Fibroblast of skin of left biceps (primary cell): ENCODE data around the gene MRPS11.
"Not testable (repeated sequence)": the region's sequence is repeated elsewhere in the genome, so short reads cannot be mapped to it uniquely, and the experiment has no call there.

Experiments
- DNase-seq, 2 experiments: peaks; one replicate each; pipeline ENCODE4 v3.0.0-alpha.2; 2013; ENCODE audit warnings: low read depth in 2 of 2

Gene MRPS11

DNA sequence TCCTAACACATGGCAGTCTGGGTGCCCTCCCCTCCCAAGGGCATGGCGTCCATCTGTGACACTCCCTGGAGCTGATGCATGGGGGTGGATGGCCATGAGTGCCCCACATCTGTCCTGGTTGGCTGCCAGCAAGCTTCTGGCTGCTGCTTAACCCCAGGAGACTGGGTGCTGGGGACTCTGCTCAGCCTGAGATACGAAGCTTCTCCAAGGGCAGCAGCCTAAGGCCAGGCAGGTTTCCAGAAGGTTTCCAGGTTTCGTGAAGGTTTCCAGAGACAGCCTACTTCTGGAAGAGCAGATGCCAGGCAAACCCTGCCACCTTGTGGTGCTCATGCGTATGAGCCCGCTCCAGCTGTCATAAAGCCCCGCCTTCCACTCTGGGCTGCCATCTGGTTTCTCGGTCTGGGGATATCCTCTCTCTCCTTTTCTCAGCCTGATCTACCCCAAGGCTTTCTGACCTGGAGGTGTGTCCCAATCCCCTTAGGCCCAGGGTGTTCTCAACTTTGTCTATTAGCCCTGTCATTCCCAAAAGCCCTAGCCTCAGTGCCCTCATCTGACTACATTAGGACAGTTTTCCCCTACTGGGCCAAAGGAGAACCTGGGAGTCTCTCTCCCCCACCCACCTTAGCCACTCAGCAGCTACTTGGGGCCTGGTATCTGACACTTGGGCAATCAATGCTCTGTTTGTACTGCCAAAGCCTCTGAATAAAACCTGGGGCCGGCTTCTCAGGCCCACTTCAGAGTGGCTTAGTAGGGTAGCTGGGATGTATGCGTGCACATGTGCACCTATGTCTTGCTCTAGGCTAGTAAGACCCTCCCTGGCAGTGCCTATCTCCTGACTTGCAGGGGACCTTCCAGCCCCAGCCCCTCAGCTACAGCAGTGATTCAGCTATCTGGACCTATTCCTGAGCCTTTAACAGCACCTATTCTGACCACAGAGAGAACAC is 12.4 kb upstream of the MRPS11 start:
- DNase-seq, result peak in 1 of 2 experiments; percentile 29

DNA sequence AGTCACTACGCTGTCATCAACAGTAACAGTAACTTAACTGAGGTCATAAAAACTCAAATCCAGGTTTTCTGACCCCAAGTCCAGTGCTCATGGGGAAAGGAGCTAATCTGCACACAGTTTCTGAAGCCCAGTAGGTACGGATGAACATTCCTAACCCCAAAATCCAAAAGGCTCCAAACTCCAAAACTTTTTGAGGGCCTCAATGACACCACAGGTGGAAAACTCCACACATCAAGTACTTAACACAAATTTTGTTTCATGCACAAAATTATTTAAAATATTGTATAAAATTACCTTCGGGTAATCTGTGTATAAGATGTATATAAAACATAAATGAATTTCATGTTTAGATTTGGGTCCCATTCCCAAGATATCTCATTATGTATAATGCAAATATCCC is 10.8 kb upstream of the MRPS11 start:
- DNase-seq, result no peak

DNA sequence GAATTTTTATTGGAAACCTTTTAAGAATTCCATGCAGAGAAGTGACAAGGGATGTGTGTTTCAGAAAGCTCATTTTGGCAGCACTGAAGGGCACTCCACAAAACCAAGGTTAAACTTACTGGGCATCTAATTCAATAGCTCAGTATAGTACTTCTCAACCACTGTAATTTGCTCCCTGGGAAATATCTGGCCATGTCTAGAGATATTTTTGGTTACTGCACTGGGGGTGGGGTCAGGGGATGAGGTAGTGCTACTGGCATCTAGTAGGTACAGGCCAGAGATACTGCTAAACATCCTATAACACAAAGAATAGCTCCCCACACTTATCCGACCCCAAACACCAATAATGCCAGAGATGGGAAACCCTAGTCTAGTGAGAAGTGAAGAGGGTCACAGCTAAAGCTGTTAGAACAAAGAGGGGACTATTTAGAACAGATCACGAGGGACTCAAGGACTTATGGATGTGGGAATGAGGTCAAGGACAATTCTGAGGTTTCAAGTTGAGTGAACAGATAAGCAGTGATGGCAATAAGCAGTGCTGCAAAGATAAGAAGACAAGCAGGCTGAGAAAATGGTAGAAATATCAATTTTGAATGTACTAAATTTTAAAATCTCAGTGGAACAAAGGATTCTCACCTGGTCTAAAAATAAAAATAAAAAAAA is 3.5 kb upstream of the MRPS11 start:
- no peak for DNase-seq

DNA sequence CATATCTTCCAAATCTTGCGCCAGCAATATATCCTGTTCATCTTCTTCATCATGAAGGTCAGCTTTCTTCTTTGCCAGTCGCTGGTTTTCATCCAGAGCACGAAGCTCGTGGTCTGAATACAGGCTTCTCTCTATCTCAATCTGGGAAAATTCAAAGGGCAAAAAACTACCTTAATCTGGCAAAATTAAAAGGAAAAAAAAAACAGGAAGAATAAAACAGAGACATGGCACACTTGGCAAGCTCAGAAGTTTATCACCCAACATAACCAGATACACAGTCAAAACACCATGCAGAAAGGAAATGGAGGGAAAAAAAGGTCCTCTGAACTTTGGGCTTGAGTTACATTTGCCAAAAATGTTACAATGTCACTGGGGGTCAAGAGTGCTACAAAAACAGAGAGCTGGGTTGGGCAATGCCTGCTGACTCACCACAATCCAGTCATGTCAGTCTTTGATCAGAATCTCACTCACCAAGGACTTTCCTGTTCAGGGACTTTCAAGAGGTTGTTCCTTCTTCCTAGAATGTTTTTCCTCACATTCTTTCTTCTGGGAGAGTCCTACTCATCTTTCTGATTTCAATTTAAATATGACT is 1.8 kb upstream of the MRPS11 start:
- no peak for DNase-seq

DNA sequence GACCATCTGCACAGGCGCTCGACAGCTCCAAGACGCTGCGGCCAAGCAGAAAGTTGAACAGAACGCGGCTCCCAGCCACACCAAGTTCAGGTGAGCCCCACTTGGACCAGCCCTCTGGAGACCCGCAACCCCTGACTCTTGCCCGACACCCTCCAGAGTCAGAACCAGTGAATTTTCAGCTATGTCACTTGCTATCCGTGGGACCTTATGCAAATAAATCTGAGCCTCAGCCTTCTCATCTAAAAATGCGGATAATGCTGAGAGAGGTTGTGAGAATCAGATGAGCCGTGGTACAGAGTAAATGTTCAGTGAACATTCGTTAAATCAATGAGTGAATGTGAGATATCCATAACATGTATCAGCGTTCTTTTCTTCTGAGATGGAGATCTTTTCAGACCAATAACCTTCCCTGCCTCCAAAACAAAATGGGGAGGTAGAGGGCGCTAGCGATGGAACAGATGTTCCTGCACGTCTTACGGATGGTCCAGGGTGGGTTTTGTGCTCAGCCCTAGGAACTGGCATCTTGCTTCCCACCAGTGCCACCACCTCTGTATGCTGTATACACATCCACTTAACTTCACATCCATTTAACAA is 524 bp downstream of the MRPS11 start:
- DNase-seq, result no peak

DNA sequence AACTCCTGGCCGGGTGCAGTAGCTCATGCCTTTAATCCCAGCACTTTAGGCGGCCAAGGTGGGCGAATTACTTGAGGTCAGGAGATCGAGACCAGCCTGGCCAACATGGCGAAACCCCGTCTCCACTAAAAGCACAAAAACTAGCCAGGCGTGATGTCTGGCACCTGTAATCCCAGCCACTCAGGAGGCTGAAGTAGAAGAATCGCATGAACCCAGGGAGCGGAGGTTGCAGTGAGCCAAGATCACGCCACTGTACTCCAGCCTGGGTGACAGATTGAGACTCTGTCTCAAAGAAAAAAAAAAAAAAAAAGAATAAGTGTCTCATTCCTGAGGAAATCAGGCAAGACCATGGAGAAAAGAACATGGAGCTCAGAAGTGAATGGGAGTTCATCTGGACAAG is 1.2 kb downstream of the MRPS11 start:
- DNase-seq, result not testable (repeated sequence)

DNA sequence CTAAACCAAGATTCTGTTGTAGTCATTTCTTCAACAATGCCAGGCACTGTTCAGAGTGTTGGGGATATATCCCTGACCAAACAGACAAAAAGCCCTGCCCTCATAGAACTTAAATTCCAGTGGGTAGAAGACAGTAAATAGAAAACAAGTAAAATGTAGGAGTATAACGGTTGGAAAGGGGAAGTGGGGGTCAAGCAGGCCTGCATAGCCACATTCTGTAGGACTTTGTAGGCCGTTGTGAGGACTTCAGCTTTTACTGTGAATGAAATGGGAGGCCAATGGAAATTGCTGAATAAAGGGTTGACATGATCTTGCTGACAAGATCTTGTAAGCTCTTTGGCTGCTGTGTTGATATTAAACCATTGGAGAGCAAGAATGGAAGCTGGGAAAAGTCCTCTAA is 1.8 kb downstream of the MRPS11 start:
- no peak for DNase-seq

DNA sequence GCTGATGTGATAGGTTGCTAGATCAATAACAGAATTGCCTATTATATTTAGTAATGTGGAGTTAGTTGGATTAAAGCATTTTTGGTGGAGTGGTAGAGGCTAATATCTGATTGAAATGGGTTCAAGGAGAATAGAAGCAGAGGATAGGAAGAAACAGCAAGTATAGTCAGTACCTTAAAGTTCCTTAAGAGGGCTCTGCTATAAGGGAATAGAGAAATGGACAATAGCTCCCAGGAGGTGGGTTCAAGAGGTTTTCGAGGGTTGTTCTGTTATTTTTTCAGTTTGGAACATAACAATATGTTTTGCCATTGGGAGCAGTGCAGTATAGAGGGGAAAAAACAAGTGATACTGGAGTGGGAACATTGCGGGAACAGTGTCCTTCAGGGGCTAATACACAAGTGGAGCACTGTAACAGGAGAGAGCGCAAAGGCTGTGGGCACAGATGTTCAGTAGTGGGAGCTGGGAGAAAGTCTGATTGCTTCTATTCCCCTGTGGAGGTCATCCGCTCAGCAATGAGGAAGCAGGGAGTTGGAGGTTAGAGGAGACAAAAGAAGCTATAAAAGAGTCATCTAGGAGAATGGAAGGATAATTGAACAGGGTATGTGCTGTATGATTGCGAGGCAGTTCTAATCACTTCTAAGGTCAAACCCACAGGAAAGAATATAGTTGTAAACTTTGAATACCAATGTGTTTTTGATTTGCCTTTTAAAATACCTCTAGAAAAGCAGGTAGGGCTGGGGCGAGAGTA is 3.3 kb downstream of the MRPS11 start:
- no peak for DNase-seq

DNA sequence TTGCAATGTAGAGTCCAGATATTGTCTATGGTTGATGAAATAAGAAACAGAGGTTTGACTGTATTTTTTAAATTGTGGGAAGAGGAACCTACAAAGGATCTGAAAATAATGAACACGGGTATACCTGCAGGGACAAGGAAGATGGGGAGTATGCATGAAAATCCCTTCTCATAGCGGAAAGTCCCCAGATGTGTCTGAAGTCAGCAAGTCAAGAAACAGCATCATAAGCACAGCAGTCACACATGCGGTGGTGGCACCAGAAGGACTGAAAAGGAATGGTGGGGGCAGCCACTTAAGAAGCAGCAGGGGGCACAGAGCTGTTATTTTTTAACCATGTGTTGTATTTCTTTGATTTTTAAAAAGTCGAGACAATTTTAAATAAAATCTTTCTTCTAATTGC is 4.7 kb downstream of the MRPS11 start:
- no peak for DNase-seq

DNA sequence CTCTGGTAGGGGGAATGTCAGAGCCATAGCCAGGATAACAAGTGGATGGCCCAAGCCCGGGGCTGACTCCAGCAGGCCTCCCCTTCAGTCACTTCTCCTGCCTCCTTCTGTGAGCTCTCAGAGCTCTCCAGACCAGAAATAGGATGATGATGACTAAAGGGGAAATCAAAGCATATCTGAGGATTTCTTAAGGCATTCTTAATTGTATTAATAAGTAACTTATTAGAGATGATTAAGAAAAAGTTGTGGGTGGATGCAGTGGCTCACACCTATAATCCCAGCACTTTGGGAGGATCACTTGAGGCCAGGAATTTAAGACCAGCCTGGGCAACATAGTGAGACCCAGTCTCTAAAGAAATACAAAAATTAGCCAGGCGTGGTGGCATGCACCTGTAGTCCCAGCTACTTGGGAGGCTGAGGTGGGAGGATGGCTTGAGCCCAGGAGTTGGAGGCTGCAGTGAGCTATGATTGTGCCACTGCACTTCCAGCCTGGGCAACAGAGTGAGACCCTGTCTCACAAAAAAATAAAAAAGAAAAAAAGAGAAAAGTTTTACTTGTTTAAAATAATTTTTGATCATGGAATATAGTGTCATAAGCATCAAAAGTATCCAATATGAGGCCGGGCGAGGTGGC is 6.3 kb downstream of the MRPS11 start:
- not testable (repeated sequence) for DNase-seq

DNA sequence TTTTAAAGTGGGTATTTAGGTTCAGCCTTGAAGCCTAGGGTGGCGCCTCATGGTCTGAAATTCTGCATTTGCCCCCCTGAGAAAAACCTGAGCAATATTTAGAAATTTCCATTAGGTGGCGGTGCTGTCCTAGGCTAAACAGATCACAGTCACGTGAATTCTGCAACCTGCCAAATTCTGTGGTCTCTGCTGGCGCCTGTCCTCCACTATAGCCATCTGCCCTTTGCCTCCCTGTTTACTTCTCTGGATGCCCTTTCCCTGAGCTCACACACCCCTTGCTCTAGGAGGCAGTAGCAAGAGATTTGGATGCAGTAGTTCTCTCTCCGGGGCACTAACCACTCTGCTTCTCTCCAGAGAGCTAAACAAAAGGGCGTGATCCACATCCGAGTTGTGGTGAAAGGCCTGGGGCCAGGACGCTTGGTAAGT is 9.1 kb downstream of the MRPS11 start:
- no peak for DNase-seq

DNA sequence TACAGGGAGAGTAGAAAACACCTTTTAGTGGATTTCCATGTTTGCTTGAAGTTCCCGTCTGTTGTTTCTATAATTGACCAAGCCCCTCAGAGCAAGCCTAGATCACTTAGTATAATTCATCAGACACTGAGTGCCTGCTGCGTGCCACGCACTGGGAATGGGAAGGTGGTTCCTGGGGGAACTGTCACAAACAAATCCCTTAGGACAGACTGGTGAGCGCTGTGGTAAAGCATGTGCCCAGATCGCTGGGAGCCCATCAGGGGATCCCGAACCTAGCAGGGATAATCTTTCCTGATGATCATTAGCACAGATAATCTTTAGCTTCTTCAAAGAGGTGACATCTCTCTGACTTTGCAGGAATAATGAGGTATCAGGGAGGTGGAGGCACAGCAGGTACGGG is 9.6 kb downstream of the MRPS11 start:
- DNase-seq, result no peak

DNA sequence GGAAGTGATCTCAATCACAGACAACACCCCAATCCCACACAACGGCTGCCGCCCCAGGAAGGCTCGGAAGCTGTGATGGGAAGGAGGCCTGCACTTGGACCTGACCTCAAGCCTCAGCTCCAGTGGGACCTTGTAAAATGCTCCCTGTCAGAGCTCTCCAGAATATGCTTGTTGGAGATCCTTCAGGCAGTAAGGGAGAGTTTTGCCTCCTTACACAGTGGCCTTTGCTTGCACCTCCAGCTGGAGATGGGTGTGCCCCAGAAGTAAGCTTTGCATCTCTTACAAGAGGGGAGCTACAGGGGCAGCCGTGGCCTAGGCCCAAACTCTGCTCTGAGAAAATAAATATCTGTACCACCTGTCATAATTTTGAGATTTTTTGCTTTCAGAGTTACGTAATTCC is 10.4 kb downstream of the MRPS11 start:
- DNase-seq, result no peak

DNA sequence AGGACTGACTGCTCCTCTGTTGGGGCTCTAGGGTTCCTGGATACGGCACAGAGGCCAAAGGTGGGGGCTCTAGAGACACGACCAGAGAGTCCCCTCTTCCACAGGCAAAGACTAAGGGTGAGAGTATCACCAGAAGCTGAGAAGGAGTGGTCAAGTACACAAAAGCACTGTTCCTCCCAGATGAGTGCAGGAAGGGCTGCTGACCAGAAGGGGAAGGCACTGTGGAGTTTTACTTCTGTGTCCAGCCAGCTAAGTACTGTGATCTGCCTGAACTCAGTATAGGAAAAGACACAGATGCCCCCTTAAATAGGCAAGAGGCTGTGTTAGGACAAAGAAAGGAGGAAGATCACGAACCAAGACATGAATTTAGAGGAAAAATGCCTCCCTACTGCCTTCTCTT is 11.7 kb downstream of the MRPS11 start:
- DNase-seq, result no peak

DNA sequence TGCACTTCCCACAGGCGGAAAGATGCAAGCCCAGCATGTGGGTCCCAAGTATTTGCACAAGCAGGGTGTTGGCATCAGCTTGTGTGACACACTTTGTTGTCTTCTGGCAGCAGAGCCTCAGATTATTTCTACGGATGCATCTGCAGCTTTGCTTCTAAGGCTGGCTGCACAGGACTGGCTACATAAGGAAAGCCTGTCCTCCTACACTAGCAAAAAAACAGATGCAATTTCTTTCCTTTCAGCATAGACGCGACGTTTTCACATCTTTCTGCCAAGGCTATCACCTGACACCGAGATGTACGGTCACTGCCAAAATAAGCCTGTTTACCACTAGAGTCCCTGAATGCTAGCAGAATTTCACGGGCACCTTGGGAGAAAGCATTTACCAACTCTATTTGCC is 13.5 kb downstream of the MRPS11 start:
- no peak for DNase-seq

DNA sequence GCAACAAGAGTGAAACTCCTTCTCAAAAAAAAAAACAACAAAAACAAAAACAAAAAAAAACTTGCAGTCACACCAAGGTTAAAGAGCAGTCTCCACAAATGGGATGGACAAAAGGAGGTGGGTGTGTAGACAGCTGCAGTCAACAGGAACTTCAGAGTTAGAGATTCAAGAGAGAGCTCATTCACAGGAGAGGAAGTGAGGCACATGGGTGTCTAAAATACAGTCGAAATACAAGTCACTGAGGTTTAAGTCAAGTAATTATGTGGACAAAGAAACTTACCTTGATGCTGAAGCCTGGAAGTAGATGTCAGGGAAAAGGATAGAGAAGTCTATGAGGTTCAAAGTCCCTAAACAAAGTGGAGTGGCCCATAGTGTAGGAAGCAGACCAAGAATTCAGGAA is 14.8 kb downstream of the MRPS11 start:
- no peak for DNase-seq

DNA sequence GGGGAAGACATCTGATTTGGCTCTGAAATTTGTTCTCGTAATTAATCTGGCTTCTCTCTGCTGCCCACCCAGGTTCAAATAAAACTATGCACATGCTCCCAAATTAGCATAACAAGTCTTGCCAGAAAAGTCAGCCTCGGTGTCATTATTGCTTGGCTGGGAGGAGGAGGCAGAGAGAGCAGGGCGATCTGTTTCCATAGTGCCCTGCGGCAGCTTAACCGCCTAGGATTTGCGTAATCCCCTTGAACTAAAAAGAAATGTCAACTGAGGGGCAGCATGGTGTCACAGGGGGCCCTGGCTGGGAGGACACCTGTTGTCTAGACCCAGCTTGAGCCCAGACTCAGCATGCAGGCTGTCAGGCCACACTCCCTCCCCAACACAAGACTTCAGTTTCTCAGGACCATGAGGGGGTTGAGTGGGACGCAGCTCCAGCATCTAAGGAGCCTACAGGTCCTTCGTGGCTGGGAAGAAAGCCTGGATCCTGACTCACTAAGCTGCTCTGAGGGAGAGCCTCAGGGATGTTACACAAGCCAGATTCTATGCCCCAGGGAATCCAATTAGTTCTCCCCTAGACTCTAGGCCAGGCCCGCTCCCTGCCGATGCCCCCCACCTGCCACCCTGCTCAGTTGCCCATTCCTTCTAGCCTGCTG is 17.3 kb downstream of the MRPS11 start:
- DNase-seq, result no peak

DNA sequence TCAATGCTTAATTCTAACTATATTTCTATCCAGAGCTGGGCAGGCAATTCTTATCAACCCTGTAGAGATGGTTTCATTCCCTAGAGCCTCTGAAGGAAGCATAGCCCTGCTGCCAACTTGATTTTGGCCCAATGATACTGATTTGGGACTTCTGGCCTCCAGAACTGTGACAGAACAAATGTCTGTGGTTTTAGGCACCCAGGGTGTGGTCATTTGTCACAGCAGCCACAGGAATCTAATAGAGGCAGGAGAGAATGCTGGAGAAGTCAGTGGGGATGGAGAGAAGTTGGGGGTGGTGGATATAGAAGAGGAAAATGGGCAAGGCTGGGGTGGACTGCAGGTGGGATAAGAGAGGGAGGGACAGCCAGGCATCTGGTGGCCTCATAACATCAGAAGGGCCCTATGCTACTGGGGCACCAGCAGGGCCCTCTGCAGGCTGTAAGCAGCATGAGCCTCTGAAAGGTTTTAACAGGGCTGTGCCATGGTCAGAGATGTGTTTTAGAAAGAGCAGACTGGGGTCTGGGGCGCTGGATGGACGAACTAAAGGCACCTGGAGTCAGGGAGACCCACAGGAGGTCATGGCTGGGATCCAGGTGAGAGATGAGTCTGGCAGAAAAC is 19.8 kb downstream of the MRPS11 start:
- no peak for DNase-seq

DNA sequence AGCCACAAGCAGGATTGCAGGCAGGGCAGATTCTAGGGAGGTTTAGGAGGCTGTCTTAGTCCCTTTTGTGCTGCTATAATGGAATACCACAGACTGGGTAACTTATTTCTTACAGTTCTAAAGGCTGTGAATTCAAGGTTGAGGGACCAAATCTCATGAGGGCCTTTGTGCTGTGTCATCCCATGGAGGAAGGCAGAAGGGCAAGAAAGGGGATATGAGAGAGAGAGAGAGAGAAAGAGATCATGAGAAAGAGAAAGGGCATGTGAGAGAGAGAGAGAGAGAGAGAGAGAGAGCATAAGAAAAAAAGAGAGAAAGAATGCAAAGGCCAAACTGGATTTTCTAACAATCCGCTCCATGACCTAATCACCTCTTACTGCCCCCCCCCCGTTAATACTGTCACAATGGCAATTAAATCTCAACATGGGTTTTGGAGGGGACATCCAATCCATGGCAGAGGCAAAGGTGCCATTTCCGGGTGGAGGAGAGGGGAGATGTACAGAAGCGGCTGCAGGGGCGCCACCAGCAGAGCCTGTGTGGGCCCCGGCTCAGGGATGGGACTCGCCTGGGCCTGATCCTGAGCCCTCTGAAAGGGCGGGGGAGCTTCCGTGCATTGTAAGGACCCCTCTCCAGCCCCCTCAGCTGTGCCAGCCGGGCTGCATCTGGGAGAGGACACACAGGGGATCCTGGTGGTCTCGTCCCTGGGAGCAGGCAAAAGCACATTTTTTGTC is 20.5 kb downstream of the MRPS11 start:
- DNase-seq, result no peak

DNA sequence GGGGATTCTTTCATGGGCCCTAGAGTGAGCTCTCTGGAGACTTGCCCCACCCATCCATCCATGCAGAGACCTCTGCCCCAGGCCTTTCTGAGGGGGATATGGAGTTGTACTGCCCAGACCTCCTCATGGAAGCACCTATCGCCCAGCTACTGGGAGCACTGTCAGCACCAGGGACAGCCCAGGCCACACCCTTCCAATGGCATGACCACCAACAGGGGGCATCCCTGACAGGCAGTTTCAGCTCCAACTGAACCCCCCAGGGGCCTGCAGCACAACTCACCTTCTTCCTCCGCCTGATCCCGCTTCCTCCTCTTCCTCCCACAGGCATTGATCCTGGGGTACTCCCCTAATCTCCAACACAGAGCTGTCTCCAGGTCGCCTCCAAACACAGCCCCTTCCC is 21.8 kb downstream of the MRPS11 start:
- no peak for DNase-seq
